Measurements from ENCODE around the gene VPS26B. TPM values are rescaled to one million over a fixed set of nuclear protein-coding genes. Genes with fewer than 3 reads are reported as not detected.
"Not testable (repeated sequence)": the region's sequence is repeated elsewhere in the genome, so short reads cannot be mapped to it uniquely, and the experiment has no call there.

Gene VPS26B
- total RNA-seq, 1 experiment from 2014 or later: 11.5 TPM

DNA sequence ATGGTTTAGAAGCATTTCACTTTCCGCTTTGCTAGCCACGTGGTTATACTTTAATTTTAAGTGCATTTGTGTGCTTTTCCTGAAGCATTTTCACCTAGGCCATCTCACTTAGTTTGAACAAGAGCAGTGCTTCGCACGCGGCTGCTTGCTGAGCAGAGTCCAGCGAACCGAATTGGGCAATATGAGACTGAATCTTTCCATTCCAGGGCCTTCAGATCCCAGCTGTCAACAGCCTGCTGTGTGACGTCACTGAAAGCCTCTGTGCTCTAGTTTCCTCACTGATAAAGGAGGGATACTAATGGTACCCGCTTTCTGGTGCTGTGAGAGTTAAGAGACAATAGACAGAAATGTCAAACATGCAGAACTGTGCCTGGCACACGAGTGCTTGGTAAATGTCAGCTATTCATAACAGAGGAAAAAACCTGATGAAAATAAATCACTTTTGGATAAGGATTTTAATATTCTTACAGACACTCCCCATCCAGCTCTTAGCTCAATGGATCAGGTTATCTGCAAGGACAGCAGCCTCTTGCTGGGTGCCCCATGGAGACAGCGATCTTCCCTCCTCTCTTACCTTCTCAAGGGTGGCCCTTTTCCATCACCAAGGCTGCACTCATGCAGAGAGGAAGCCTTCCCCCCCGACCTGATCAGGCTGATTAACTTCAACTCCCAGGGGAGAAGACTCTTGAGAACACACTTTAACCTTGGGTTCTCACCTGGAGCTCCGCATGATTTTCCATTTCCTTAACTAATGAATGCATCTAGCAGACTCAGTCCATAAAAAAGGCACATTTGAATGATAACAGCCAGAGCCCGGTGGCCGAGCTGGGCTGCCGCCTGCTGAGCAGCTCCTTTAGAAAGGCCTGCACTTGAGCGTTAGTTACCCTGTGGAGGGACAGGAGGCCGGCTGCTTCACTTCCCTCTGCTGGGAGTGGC, 48.2 kb downstream of the VPS26B start:
- in situ Hi-C loops (cut with HindIII; ENCODE audit: low pct_unique_long_range_greater_than_20kb, low sequenced_read_pairs): no loop called here
- DNase-seq (ENCODE audit: low read depth): no peak

GRCh38 chr11:134273317-134273712, 48.8 kb downstream of the VPS26B start:
- in situ Hi-C loops (cut with HindIII; ENCODE audit: low pct_unique_long_range_greater_than_20kb, low sequenced_read_pairs): no loop called here

DNA sequence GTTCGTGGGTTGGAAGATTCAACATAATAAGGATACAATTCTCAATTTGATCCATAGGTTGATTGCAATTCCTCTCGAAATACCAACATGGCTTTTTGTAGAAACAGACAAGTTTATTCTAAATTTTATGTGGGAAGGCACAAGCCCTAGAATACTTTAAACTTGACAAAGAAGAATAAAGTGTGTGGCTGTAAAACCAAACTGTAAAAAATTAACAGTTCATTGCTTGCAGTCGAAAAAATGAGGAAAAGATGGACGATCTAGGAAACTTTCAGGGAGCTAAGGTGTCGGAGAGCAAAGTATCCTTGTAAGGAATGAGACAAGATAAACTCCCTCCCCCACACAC, 50.7 kb downstream of the VPS26B start:
- no peak for DNase-seq (ENCODE audit: low read depth)
- in situ Hi-C loops (cut with HindIII; ENCODE audit: low pct_unique_long_range_greater_than_20kb, low sequenced_read_pairs): no loop called here

More at GRCh38 chr11:134273317-134273712, 48.8 kb downstream of the VPS26B start:
- DNase-seq (ENCODE audit: low read depth): no peak

DNA sequence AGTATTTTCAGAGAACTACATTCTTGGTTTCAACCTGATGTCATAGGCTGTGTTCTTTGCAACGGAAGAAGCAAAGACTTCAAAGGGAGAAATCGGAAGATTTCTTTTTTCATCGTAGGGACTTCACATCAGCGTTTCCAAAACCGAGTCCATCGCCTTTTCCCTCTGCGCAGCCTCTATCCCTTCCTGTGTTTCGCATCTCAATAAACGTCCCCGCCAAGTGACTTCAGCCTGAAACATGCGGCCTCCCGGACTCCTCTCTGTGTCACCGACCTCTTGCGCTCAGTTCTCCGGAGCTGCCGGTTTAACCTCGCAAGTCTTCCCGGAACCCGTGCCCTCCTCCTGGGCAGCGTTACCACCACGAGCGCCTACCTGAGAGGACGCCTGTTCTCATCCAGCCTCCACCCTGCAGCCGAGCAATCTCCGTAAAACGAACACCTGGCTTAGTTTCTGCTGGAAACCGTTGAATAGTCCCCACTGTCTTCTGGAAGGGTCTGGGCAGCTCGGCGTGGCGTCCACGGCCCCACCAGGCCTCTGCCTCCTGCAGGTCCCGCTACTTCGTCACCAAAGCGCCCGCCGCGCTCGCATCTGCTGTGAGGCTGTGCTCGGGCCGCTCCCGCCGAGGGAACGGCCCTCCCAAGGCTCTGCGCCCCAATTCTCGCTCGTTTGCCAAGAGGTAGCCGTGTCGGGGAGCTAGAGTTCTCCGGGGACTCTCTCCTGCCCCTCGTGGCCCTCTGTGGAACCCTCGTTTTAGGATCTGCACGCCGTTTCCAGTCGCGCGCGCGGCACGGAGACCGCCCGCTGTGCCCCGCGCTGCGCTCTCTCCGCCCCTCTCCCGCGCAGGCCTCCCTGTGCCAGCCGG, 51.3 kb downstream of the VPS26B start, which contains the start of gene GLB1L3:
TSS of gene GLB1L3 (plus strand) at position 846 of the 862 bp plus-strand sequence. CDS start 362 bp downstream, outside the sequence.
- no peak for DNase-seq (ENCODE audit: low read depth)
- in situ Hi-C loops (cut with HindIII; ENCODE audit: low pct_unique_long_range_greater_than_20kb, low sequenced_read_pairs): no loop called here

DNA sequence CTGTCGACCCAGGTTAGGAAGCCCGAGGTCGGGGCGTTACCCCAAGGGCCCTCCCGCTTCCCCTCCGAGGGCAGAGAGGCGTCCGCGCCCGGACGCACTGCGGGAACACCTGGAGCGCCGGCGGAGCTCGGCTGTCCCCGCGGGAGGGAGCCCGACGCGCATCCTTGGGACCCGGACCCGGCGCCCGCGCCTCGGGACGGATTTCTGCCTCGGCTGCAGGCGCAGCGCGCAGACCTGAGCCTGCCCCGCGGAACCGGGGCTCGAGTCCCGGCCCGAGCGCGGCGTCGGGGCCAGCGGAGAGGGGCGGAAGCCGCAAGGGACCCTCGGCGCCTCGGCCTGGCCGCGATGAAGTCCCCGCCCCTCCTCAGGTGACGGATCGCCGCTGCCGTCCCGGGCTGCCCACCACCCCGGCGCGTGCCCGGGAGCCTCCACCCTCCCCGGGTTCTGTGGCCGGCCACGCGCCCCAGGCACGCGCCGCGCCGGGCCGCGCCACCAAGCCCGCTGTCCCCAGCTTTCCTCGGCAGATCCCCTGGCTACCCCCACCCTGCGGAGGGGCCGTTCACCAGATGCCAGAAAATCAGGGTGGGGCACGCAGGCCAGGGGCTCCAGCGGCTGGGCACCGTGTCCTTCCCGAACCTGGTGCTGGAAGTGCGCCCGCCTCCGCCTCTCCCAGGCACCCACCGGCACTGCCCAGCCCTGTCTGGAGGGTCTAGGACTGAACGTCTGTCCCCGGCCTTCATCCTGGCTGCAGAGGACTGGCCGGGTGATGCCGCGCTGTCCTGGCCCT, 52.1 kb downstream of the VPS26B start:
- DNase-seq (ENCODE audit: low read depth): no peak
- in situ Hi-C loops (cut with HindIII; ENCODE audit: low pct_unique_long_range_greater_than_20kb, low sequenced_read_pairs): no loop called here

GRCh38 chr11:134277183-134278001, 52.9 kb downstream of the VPS26B start:
- in situ Hi-C loops (cut with HindIII; ENCODE audit: low pct_unique_long_range_greater_than_20kb, low sequenced_read_pairs): no loop called here
- DNase-seq (ENCODE audit: low read depth): no peak

DNA sequence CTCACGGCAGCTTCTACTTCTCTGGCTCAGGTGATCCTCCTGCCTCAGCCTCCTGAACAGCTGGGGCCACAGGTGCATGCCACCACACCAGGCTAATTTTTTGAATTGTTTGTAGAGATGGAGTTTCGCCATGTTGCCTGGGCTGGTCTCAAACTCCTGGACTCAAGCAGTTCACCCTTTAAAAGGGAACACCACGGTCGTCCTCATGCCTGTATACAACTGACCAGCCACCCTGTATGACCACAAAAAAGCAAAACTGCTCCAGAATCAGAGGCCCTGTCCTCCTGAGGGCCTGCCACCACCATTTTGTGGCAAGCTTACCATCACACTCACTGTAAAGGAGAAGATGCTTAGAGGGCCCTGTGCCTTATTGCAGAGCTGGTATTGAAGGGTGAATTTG, 53.9 kb downstream of the VPS26B start:
- in situ Hi-C loops (cut with HindIII; ENCODE audit: low pct_unique_long_range_greater_than_20kb, low sequenced_read_pairs): no loop called here
- DNase-seq (ENCODE audit: low read depth): no peak

DNA sequence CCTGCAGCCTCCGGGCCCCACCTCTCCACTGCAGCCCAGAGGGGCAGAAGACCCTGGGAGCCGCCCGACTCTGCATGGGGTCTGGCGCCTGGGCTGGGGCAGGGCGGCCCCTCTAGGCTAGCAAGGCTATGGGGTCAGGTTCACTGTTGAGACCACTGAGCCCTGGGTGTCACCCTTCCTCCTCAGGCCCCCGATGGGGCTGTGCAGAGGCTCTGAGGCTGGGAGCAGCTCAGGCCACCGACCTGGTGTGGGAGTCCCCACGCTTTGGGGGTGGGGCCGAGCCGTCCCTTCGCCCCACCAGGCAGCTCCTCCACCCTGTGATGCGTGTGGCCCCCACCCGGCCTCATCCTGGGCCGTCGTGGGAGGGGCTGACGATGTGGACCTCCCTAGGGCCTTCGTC, 57.2 kb downstream of the VPS26B start:
- DNase-seq (ENCODE audit: low read depth); in situ Hi-C loops (cut with HindIII; ENCODE audit: low pct_unique_long_range_greater_than_20kb, low sequenced_read_pairs): not testable (repeated sequence)

- DNase-seq (ENCODE audit: low read depth): no peak
- in situ Hi-C loops (cut with HindIII; ENCODE audit: low pct_unique_long_range_greater_than_20kb, low sequenced_read_pairs): no loop called here
Observed at GRCh38 chr11:134282121-134283045, 57.9 kb downstream of the VPS26B start.

DNA sequence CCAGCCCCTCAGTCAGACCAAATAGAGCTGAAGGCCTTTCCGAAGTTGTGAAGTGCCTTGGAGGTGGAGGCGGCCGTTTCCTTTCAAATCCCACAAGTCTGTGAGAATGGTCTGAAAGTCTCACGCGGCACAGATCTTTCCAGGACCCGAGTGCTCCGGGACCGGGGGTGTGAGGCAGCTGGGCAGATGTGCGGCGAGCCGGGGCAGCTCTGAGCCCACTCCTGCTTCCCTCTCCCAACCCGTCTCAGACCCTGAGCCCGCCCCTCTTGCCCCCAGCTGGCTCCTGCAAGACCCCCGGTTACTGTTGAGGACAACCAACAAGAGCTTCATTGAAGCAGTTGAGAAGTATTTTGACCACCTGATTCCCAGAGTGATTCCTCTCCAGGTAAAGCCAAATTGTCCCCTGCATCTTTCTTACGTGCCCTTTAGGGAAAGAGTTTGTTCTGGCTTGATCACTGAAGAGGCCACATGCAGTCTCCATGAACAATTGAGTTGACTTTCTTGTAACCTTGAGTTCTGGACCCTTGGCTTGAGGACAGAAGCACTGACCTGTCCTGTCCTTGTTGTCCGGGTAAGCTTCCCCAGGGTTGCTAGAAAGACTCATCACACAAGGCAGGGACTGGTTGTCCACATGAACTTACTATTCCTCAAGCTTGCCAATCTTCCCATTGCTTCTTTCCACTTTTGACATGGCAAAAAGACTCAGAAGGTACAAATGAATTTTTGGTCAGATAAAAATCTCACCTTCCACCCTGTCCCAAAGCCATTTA, 59.2 kb downstream of the VPS26B start:
- in situ Hi-C loops (cut with HindIII; ENCODE audit: low pct_unique_long_range_greater_than_20kb, low sequenced_read_pairs): no loop called here
- DNase-seq (ENCODE audit: low read depth): no peak

DNA sequence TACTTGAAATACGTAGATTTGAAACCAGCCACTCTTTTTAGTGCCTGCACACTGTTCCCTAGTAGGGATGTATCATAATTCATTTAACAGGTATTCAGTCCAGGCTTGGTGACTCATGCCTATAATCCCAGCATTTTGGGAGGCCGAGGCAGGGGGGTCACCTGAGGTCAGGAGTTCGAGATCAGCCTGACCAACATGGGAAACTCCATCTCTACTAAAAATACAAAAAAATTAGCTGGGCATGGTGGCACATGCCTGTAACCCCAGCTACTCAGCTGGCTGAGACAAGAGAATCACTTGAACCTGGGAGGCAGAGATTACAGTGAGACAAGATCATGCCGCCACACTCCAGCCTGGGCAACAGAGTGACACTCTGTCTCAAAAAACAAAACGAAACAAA, 59.9 kb downstream of the VPS26B start:
- not testable (repeated sequence) for DNase-seq (ENCODE audit: low read depth)

DNA sequence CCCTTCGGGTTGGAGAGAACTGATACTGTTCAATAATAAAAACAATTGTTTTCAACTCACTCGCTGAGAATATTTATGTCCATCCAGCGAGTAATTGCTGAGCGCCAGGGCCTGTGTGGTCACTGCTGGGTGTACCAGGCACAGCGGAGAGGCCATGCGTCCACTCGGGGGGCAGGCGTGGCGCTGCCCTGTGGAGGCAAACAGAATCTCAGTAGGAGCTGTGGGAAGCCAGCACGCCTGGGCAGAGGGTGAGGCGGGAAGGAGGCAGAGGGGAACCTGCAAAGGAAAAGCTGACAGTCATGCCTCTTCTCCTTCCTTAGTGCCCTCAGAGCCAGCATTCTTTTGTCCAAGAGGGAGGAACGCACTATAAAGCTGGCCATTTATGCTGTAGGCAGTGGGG, 63.1 kb downstream of the VPS26B start:
- in situ Hi-C loops (cut with HindIII; ENCODE audit: low pct_unique_long_range_greater_than_20kb, low sequenced_read_pairs): no loop called here

More for the DNA sequence above, 59.9 kb downstream of the VPS26B start:
- in situ Hi-C loops (cut with HindIII; ENCODE audit: low pct_unique_long_range_greater_than_20kb, low sequenced_read_pairs): not testable (repeated sequence)

DNA sequence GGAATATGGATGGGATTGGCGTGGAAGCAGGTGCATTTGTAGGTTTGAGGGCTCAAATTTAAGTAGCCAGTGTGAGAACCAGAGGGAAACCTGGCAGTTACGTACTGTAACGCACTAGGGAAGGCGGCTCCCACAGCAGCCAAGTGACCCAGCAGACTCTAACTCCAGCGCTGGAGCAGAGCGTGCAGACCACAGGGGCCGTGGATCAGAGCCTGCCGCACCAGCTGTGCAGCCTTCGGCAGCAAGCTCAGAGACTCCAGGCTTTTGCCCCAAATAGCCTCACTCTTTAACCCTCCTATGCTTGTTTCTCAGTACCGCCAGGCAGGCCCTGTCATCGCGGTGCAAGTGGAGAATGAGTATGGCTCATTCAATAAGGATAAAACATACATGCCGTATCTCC, 64.0 kb downstream of the VPS26B start:
- in situ Hi-C loops (cut with HindIII; ENCODE audit: low pct_unique_long_range_greater_than_20kb, low sequenced_read_pairs): no loop called here

More for the DNA sequence above, 63.1 kb downstream of the VPS26B start:
- no peak for DNase-seq (ENCODE audit: low read depth)

GRCh38 chr11:134289167-134289566, 64.7 kb downstream of the VPS26B start:
- DNase-seq (ENCODE audit: low read depth): no peak
- in situ Hi-C loops (cut with HindIII; ENCODE audit: low pct_unique_long_range_greater_than_20kb, low sequenced_read_pairs): no loop called here

More for the DNA sequence above, 64.0 kb downstream of the VPS26B start:
- DNase-seq (ENCODE audit: low read depth): no peak

DNA sequence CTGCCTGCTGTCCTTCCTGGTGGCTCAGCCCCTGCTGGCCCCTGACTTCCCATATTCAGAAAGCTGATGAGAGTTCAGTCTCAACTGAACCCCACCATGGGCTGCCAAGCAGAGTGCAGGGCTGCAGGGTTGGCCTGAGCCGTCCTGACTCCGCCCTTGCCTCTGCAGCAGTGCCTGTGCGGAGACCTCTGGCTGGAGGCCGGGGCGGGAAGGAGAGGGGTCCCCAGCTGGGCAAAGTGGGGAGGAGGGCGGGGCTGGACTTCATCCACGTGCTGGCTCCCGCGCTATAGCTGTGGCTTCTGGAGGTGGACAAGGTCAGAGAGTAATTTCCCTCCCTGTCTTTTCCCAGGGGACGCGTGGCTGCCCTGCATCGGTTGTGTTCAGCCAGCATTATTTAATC, 65.3 kb downstream of the VPS26B start:
- in situ Hi-C loops (cut with HindIII; ENCODE audit: low pct_unique_long_range_greater_than_20kb, low sequenced_read_pairs): no loop called here
- no peak for DNase-seq (ENCODE audit: low read depth)

DNA sequence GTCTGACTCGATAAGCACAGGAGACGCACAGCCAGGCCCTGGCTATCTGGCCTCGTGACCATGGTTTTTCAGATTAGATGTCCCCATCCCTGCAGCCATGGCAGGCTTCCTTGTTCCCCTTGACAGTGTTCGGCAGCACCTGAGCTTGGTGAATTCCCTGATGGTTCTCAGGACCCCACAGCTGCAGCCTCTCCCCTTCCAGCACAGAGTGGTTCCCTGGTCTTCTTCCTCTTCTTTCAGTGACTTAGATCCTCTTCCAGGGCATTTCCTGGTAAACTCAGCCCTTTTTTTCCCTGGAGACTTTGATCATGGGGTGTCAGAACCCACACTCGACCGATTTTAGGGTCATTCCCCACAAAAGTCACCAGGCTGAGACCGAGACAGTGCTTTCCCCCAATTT, 66.2 kb downstream of the VPS26B start:
- DNase-seq (ENCODE audit: low read depth): no peak
- in situ Hi-C loops (cut with HindIII; ENCODE audit: low pct_unique_long_range_greater_than_20kb, low sequenced_read_pairs): no loop called here
